Vagina (tissue), 2 donors: ENCODE results near the gene KCNK3. TPM values are rescaled to one million over a fixed set of nuclear protein-coding genes. Genes with fewer than 3 reads are reported as not detected.

ENCODE experiments used
- DNase-seq, 2 donors: peaks; one replicate each; pipeline ENCODE4 v3.0.0-alpha.2; 2017; ENCODE audit errors: extremely low spot score in 2 of 2
- H3K27ac ChIP-seq: fragments of 200-600 bp; sonication (generic); one replicate; pipeline ENCODE4 v1.5.1; 2019
- H3K27me3 ChIP-seq: fragments of 200-600 bp; sonication (generic); one replicate; pipeline ENCODE4 v1.5.1; 2019
- H3K36me3 ChIP-seq, 2 donors: fragments of 200-600 bp; sonication (generic); one replicate each; pipeline ENCODE4 v1.5.1; 2017 to 2019
- H3K4me1 ChIP-seq: fragments of 200-600 bp; sonication (generic); one replicate; pipeline ENCODE4 v1.5.1; 2019
- H3K4me3 ChIP-seq, 2 donors: fragments of 200-600 bp; sonication (generic); 1 replicate in 1 of 2; 2 replicates in 1 of 2; pipeline ENCODE4 v1.5.1; 2016 to 2019
- H3K9me3 ChIP-seq: fragments of 200-600 bp; sonication (generic); one replicate; pipeline ENCODE4 v1.5.1; 2019
- POLR2A ChIP-seq, 2 donors: fragments of 450-650 bp; IDR thresholded peaks; one replicate each; pipeline ENCODE4 v1.6.1; 2017; ENCODE audit warnings: antibody characterized with exemption in 2 of 2, mild to moderate bottlenecking in 2 of 2, moderate library complexity in 2 of 2
- POLR2AphosphoS5 ChIP-seq, 2 donors: sonication (generic); formaldehyde crosslinking; IDR thresholded peaks; one replicate each; pipeline ENCODE4 v1.9.0; 2017; ENCODE audit warnings: antibody characterized with exemption in 2 of 2, mild to moderate bottlenecking in 2 of 2, low read depth in 1 of 2; ENCODE audit not compliant: insufficient read depth in 1 of 2
- intact Hi-C: fragments of 100-400 bp; cut with DNase I; formaldehyde crosslinking; loops from one replicate; pipeline ENCODE4 v1.15.1; 2023
- total RNA-seq: library from RNA; depleted of rRNA; stranded (reverse); fragments of >200 nt; gene quantifications from one replicate; pipeline ENCODE4 v1.2.3, GENCODE V29; 2016
- TF ChIP-seq, protein P1 (sequence below), 3 experiments: fragments of 450-650 bp in 2 of 3; fragments of 200-600 bp in 1 of 3; sonication (generic) in 1 of 3; IDR thresholded peaks; one replicate each; pipeline ENCODE4 v1.5.1; 2017 to 2019; ENCODE audit warnings: antibody characterized with exemption in 3 of 3, mild to moderate bottlenecking in 2 of 3, moderate library complexity in 2 of 3

The KCNK3 gene
- total RNA-seq, 1 donor from 2014 or later: 10.6 TPM

DNA sequence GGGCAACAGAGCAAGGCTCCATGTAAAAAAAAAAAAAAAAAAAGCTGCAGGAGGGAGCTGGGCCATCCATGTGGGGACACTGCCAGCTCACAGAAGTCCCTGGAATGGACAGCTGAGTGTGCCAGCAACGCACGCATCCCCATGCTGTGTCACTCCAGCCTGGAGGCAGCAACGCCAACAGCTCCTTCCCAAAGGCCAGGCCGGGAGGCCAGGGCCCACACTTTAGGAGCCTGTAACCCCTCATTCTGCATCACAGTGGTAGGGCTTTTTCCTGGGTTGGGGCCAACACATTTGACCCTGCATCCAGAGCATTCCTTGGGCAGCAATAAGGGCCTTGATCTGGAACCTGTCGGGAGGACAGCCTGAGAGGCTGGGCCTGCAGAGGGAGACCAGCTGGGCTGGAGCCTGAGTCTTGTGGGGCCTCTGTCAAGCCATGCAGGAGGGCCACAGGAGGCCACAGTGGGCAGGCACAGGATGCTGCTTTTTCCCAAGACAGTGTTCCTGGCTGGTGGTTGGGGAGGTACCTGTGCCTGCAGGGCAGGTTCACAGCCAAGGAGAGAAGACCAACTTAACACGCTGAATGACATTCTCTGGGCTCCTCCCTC lies 16.8 kb upstream of the KCNK3 start:
- H3K27me3 ChIP-seq: no peaks in the 10 kb centered on the region
- no peaks in the 10 kb centered on the region for H3K36me3 ChIP-seq
- no peak for DNase-seq
- H3K9me3 ChIP-seq: no peaks in the 10 kb centered on the region
- intact Hi-C loops: no loop called here
- H3K27ac ChIP-seq: no peak overlapping the region
- no peak overlapping the region for H3K4me3 ChIP-seq
- TF ChIP-seq, protein P1, sequence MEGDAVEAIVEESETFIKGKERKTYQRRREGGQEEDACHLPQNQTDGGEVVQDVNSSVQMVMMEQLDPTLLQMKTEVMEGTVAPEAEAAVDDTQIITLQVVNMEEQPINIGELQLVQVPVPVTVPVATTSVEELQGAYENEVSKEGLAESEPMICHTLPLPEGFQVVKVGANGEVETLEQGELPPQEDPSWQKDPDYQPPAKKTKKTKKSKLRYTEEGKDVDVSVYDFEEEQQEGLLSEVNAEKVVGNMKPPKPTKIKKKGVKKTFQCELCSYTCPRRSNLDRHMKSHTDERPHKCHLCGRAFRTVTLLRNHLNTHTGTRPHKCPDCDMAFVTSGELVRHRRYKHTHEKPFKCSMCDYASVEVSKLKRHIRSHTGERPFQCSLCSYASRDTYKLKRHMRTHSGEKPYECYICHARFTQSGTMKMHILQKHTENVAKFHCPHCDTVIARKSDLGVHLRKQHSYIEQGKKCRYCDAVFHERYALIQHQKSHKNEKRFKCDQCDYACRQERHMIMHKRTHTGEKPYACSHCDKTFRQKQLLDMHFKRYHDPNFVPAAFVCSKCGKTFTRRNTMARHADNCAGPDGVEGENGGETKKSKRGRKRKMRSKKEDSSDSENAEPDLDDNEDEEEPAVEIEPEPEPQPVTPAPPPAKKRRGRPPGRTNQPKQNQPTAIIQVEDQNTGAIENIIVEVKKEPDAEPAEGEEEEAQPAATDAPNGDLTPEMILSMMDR (IDR thresholded peaks at IDR 0.05): no peak
- no peaks in the 10 kb centered on the region for H3K4me1 ChIP-seq

DNA sequence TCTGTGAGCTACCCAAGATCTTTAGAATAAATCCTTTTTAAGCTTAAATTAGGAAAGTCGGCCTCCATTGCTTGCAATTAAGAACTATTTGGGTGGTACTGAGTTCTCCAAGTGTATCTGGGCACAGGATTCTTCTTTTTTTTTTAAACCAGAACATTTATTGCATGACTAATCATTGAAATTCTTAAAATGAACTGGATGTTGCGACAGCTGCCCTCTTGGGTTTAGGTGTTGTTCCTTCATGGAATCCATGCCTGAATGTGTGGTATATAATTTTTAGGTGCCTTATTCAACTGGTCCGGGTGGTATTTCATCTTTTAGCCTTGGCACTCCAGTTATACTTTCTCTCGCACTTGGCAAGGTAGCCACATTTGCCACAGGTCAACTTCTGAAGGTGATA lies 14.5 kb upstream of the KCNK3 start:
- TF ChIP-seq POLR2A (IDR thresholded peaks at IDR 0.05) (no peak), POLR2AphosphoS5 (IDR thresholded peaks at IDR 0.05; ENCODE audit: insufficient read depth in 1 of 2, low read depth in 1 of 2) (no peak)
- TF ChIP-seq, protein P1 (IDR thresholded peaks at IDR 0.05): no peak
- H3K4me1 ChIP-seq: no peaks in the 10 kb centered on the region
- intact Hi-C loops: no loop called here
- no peak overlapping the region for H3K4me3 ChIP-seq
- H3K36me3 ChIP-seq: no peaks in the 10 kb centered on the region
- H3K9me3 ChIP-seq: no peaks in the 10 kb centered on the region
- no peak for DNase-seq
- no peaks in the 10 kb centered on the region for H3K27me3 ChIP-seq
- H3K27ac ChIP-seq: no peak overlapping the region

DNA sequence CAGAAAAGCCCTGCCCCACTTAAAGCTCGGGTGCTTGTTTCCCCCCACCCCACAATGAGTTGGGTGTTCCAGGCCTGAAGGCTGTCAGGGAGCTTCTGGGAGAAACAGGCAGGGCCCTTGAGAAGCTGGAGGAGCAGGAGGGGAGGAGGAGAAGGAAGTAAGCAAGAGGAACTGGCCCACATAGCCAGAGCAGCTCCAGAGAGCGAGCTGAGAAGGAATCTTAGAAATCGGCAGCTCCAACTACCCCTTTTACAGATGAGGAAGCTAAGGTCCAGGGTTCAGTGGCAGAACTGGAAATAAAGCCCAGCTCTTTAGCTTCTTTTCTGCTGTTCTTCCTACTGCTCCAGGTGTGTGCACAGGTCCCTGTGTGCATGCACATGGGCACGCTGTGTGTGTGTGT lies 12.7 kb upstream of the KCNK3 start:
- H3K36me3 ChIP-seq: no peaks in the 10 kb centered on the region
- no peak for DNase-seq
- no peaks in the 10 kb centered on the region for H3K9me3 ChIP-seq
- H3K4me3 ChIP-seq: no peak overlapping the region
- TF ChIP-seq POLR2A (IDR thresholded peaks at IDR 0.05): no peak
- TF ChIP-seq, protein P1 (IDR thresholded peaks at IDR 0.05): no peak
- TF ChIP-seq POLR2AphosphoS5 (IDR thresholded peaks at IDR 0.05; ENCODE audit: insufficient read depth in 1 of 2, low read depth in 1 of 2): no peak
- H3K4me1 ChIP-seq: no peaks in the 10 kb centered on the region
- H3K27ac ChIP-seq: no peak overlapping the region
- no peaks in the 10 kb centered on the region for H3K27me3 ChIP-seq
- intact Hi-C loops: no loop called here

DNA sequence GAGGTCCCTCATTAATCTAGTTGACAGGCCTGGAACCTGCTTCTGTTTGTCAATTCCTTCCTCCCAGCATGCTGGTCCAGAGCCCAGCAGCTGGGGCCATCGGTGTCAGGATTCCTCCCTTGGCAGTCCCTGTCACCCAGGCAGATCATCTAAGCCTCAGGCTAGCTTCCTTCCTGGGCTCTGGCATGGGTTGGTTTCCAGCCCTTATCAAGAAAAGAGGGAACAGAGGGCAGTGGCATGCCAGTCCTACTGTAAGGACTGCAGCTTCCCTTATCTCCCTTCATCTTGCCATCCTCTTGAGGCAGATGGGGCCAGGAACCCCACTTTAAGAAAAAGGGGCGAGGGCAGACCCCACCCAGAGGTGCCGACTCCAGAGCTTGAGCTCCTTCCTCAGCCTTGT lies 10.9 kb upstream of the KCNK3 start:
- no peak overlapping the region for H3K4me3 ChIP-seq
- H3K27ac ChIP-seq: no peak overlapping the region
- DNase-seq: no peak
- H3K36me3 ChIP-seq: no peaks in the 10 kb centered on the region
- intact Hi-C loops: no loop called here
- H3K4me1 ChIP-seq: no peaks in the 10 kb centered on the region
- TF ChIP-seq POLR2A (IDR thresholded peaks at IDR 0.05): no peak
- TF ChIP-seq, protein P1 (IDR thresholded peaks at IDR 0.05): no peak
- TF ChIP-seq POLR2AphosphoS5 (IDR thresholded peaks at IDR 0.05; ENCODE audit: insufficient read depth in 1 of 2, low read depth in 1 of 2): no peak
- no peaks in the 10 kb centered on the region for H3K9me3 ChIP-seq
- no peaks in the 10 kb centered on the region for H3K27me3 ChIP-seq

DNA sequence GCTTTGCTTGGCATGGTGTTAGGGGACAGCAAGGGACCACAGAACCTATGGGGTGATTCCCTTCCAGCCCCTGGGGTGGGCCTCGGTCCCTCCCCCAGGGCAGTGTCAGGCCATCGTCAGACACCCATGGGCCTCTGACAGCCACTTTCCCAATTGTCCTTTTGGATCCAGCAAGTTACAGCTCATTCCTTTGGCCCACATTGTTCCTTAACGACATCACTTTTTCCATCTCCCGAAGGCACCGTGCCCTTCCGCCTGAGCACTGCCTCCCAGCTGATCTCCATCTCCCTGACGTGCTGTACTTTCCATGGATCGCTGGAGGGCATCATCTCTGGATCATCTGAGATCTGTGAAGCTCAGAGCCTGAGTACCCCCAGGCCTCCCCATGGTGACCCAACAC lies 10.4 kb upstream of the KCNK3 start:
- H3K9me3 ChIP-seq: no peaks in the 10 kb centered on the region
- H3K4me3 ChIP-seq: no peak overlapping the region
- no peak overlapping the region for H3K27ac ChIP-seq
- no peaks in the 10 kb centered on the region for H3K27me3 ChIP-seq
- DNase-seq: no peak
- TF ChIP-seq, protein P1 (IDR thresholded peaks at IDR 0.05): no peak
- TF ChIP-seq POLR2AphosphoS5 (IDR thresholded peaks at IDR 0.05; ENCODE audit: insufficient read depth in 1 of 2, low read depth in 1 of 2) (no peak), POLR2A (IDR thresholded peaks at IDR 0.05) (no peak)
- H3K36me3 ChIP-seq: no peaks in the 10 kb centered on the region
- intact Hi-C loops: no loop called here
- H3K4me1 ChIP-seq: no peaks in the 10 kb centered on the region
